ENCODE data around the gene MASP1. TPM values are rescaled to one million over a fixed set of nuclear protein-coding genes. Genes with fewer than 3 reads are reported as not detected.
"Not testable (repeated sequence)": the region's sequence is repeated elsewhere in the genome, so short reads cannot be mapped to it uniquely, and the experiment has no call there.

Gene MASP1
- total RNA-seq, 4 donors from 2014 or later, result 2.3 to 26.1 (median 5.2) TPM; not detected in 1

DNA sequence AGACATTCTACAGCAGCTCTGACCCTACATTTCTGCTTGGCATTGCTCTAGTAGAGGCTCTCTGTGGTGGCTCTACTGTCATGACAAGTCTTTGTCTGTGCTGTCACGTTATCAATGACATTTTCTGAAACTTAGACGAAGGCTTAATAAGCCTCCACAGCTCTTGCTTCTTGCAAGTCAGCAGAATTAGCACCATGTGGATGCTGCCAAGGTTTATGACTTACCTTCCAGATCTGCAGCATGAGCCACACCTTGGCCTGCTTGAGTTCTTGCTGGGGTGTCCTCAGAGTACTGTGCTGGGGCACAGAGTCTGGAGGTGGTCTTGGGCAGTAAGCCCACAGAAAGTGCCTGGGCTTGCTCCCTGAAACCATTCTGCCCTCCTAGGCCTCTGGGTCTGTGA lies 84.5 kb downstream of the MASP1 start:
- no peak for ATAC-seq
- H3K36me3 ChIP-seq, result no peaks in the 10 kb centered on the region
- TF ChIP-seq CTCF (IDR thresholded peaks at IDR 0.05) (no peak), POLR2A (IDR thresholded peaks at IDR 0.05) (no peak), EP300 (IDR thresholded peaks at IDR 0.05) (no peak), POLR2AphosphoS5 (IDR thresholded peaks at IDR 0.05) (no peak)
- H3K9me3 ChIP-seq, result no peaks in the 10 kb centered on the region
- H3K4me3 ChIP-seq, result no peak overlapping the region
- H3K4me1 ChIP-seq, result peaks cover 15 to 54% (median 28%) of the 10 kb centered on the region in 3 donors
- H3K27ac ChIP-seq, result peak overlapping the region; percentile 57 to 72 (median 66)
- H3K27me3 ChIP-seq, result no peaks in the 10 kb centered on the region
- 90% methylated on average over 2 of the region's 2 CpGs; no CpG with 5 or more reads in 1 of the 2 donors for WGBS, 2 donors (ENCODE audit: low coverage in 1 of 2)

DNA sequence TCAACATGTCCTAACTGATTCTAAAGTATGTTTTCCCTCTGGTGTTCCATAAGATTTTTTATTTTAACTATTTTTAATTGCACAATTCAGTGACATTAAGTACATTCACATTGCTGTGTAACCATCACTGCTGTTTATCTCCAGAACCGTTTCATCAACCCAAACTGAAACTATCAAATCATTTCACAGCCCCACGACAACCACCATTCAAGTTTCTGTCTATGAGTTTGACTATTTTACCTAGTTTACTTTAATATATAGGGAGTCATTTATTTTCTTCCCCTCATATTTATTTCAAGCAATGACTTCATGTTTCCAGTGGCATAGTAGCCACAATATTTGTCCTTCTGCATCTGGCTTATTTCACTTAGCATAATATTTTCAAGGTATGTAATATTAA lies 85.9 kb downstream of the MASP1 start:
- Histone ChIP-seq H3K4me1 (peaks cover 12 to 42% (median 25%) of the 10 kb centered on the region in 3 donors), H3K4me3 (no peak overlapping the region), H3K27me3 (no peaks in the 10 kb centered on the region), H3K9me3 (no peaks in the 10 kb centered on the region), H3K36me3 (no peaks in the 10 kb centered on the region), H3K27ac (no peak overlapping the region)
- ATAC-seq, result no peak
- 82 to 84% methylated on average over 1 to 2 of the region's 2 CpGs for WGBS, 2 donors (ENCODE audit: low coverage in 1 of 2)
- TF ChIP-seq POLR2A (IDR thresholded peaks at IDR 0.05) (no peak), CTCF (IDR thresholded peaks at IDR 0.05) (no peak), EP300 (IDR thresholded peaks at IDR 0.05) (no peak), POLR2AphosphoS5 (IDR thresholded peaks at IDR 0.05) (no peak)

DNA sequence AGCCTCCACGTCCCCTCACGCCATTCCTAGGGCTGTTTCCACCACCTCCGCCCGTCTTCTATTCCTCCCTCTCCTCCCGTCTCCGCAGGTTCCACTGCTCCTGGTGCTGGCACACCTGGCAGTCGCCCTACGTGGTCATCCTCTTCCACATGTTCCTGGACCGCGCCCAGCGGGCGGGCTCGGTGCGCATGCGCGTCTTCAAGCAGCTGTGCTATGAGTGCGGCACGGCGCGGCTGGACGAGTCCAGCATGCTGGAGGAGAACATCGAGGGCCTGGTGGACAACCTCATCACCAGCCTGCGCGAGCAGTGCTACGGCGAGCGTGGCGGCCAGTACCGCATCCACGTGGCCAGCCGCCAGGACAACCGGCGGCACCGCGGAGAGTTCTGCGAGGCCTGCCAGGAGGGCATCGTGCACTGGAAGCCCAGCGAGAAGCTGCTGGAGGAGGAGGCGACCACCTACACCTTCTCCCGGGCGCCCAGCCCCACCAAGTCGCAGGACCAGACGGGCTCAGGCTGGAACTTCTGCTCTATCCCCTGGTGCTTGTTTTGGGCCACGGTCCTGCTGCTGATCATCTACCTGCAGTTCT lies 92.0 kb downstream of the MASP1 start:
- H3K4me1 ChIP-seq, H3K27ac ChIP-seq, H3K36me3 ChIP-seq, H3K27me3 ChIP-seq, ATAC-seq, H3K9me3 ChIP-seq, H3K4me3 ChIP-seq: not testable (repeated sequence)
- WGBS, 2 donors (ENCODE audit: low coverage in 1 of 2), result 87% methylated on average over 6 of the region's 44 CpGs; no CpG with 5 or more reads in 1 of the 2 donors

GRCh38 chr3:187198490-187198889 lies 93.0 kb downstream of the MASP1 start:
- no peak overlapping the region for H3K27ac ChIP-seq
- no peak for ATAC-seq
- no peak for TF ChIP-seq EP300 (IDR thresholded peaks at IDR 0.05)
- no peak for TF ChIP-seq POLR2AphosphoS5 (IDR thresholded peaks at IDR 0.05)
- TF ChIP-seq CTCF (IDR thresholded peaks at IDR 0.05), result no peak
- no peak for TF ChIP-seq POLR2A (IDR thresholded peaks at IDR 0.05)

DNA sequence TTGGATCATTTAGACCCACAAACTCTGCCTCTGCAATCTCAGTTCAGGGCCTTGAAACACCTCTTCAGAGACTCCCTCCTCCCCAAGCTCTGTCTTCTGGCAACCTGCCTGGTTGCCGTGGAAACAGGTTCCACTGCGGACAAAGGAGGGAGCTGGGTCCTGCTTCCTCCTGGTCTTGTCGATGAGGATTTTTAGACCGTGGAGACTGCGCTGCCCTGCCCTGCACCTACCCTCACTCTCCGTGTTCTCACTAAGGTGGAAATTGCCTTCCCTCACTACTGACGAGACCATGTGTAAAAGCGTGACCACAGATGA lies 94.2 kb downstream of the MASP1 start, which contains the start of gene RTP1:
TSS of gene RTP1 (plus strand) at position 152 of the 315 bp plus-strand sequence. CDS start at position 182, 30 bp downstream.
- no peak for ATAC-seq
- TF ChIP-seq POLR2AphosphoS5 (IDR thresholded peaks at IDR 0.05) (no peak), POLR2A (IDR thresholded peaks at IDR 0.05) (no peak), EP300 (IDR thresholded peaks at IDR 0.05) (no peak), CTCF (IDR thresholded peaks at IDR 0.05) (no peak)
- 100% methylated on average over 3 of the region's 8 CpGs; no CpG with 5 or more reads in 1 of the 2 donors for WGBS, 2 donors (ENCODE audit: low coverage in 1 of 2)

More at GRCh38 chr3:187198490-187198889, 93.0 kb downstream of the MASP1 start:
- H3K36me3 ChIP-seq, result no peaks in the 10 kb centered on the region
- H3K9me3 ChIP-seq, result no peaks in the 10 kb centered on the region
- H3K4me3 ChIP-seq, result no peak overlapping the region
- no peaks in the 10 kb centered on the region for H3K27me3 ChIP-seq
- H3K4me1 ChIP-seq, result no peaks in the 10 kb centered on the region
- 96% methylated on average over 4 of the region's 4 CpGs; no CpG with 5 or more reads in 1 of the 2 donors for WGBS, 2 donors (ENCODE audit: low coverage in 1 of 2)

More for the DNA sequence above, 94.2 kb downstream of the MASP1 start, which contains the start of gene RTP1:
- H3K4me3 ChIP-seq, result no peak within 1 kb of the TSS
- H3K36me3 ChIP-seq, result no peaks in the 10 kb centered on the region
- H3K27me3 ChIP-seq, result no peaks in the 10 kb centered on the region
- no peak within 1 kb of the TSS for H3K27ac ChIP-seq
- H3K9me3 ChIP-seq, result no peaks in the 10 kb centered on the region
- H3K4me1 ChIP-seq, result no peaks in the 10 kb centered on the region
